Measurements from ENCODE around the gene NR0B1.

DNA sequence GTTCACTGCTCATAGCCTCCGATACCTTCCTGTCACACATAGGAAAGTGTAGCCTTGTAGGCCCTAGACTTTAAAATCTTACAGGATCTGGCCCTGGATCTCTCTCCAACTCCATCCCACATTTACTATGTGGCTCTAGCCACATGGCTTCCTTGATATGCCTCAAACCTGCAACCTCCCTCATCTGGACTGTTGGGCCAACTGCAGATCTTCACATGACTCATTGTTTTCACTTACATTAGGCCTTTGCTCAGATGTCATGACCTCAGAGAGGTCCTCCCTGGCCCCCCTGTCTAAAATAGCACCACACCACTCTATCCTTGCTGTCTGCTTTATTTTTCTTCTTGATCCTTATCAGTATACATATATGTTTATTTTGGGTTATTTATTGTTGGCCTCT lies 8.1 kb upstream of the NR0B1 start:
- TF ChIP-seq POLR2A (IDR thresholded peaks at IDR 0.05; ENCODE audit: extremely low read depth, insufficient read length) (no peak), MYC (IDR thresholded peaks at IDR 0.05; ENCODE audit: low read depth, low read length) (no peak), MAX (IDR thresholded peaks at IDR 0.05; ENCODE audit: low read depth, low read length) (no peak)
- TF ChIP-seq, protein P1, sequence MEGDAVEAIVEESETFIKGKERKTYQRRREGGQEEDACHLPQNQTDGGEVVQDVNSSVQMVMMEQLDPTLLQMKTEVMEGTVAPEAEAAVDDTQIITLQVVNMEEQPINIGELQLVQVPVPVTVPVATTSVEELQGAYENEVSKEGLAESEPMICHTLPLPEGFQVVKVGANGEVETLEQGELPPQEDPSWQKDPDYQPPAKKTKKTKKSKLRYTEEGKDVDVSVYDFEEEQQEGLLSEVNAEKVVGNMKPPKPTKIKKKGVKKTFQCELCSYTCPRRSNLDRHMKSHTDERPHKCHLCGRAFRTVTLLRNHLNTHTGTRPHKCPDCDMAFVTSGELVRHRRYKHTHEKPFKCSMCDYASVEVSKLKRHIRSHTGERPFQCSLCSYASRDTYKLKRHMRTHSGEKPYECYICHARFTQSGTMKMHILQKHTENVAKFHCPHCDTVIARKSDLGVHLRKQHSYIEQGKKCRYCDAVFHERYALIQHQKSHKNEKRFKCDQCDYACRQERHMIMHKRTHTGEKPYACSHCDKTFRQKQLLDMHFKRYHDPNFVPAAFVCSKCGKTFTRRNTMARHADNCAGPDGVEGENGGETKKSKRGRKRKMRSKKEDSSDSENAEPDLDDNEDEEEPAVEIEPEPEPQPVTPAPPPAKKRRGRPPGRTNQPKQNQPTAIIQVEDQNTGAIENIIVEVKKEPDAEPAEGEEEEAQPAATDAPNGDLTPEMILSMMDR (IDR thresholded peaks at IDR 0.05; ENCODE audit: low read depth, low read length): no peak
